SK-N-SH treated with all-trans-retinoic acid at 6 μM for 48 hours (cell line): ENCODE data around the gene EAF1.
"Not testable (repeated sequence)": the region's sequence is repeated elsewhere in the genome, so short reads cannot be mapped to it uniquely, and the experiment has no call there.

Source experiments
- ATAC-seq: fragments of 200-7000 bp; cut with Tn5 transposase; 3 replicates; pipeline ENCODE4 v1.9.1; 2020; ENCODE audit warnings: mild to moderate bottlenecking, moderate library complexity
- BACH2 ChIP-seq: fragments of 250-450 bp; sonication (Bioruptor Pico); IDR thresholded peaks from 2 replicates; pipeline ENCODE4 v1.9.0; 2021; ENCODE audit warnings: mild to moderate bottlenecking, borderline replicate concordance
- CREB5 ChIP-seq: fragments of 250-450 bp; sonication (Bioruptor Pico); IDR thresholded peaks from 2 replicates; pipeline ENCODE4 v1.5.1; 2020; ENCODE audit warnings: low read depth, mild to moderate bottlenecking, moderate library complexity
- CSDC2 ChIP-seq: fragments of 250-450 bp; sonication (Bioruptor Pico); IDR thresholded peaks from 2 replicates; pipeline ENCODE4 v1.5.0; 2020; ENCODE audit warnings: mild to moderate bottlenecking, moderate library complexity
- CSRNP3 ChIP-seq: fragments of 250-450 bp; sonication (Bioruptor Pico); IDR thresholded peaks from 2 replicates; pipeline ENCODE4 v1.5.1; 2021; ENCODE audit warnings: mild to moderate bottlenecking, moderate library complexity
- GLIS3 ChIP-seq: fragments of 250-450 bp; sonication (Bioruptor Pico); IDR thresholded peaks from 2 replicates; pipeline ENCODE4 v1.5.0; 2020; ENCODE audit warnings: mild to moderate bottlenecking, moderate library complexity
- ISL1 ChIP-seq: fragments of 250-450 bp; sonication (Bioruptor Pico); IDR thresholded peaks from 2 replicates; pipeline ENCODE4 v2.1.2; 2022; ENCODE audit warnings: mild to moderate bottlenecking, moderate library complexity
- OSR1 ChIP-seq: fragments of 250-450 bp; sonication (Bioruptor Pico); IDR thresholded peaks from 2 replicates; pipeline ENCODE4 v1.8.0; 2022; ENCODE audit warnings: moderate library complexity, mild to moderate bottlenecking, inconsistent platforms
- PATZ1 ChIP-seq: fragments of 250-450 bp; sonication (Bioruptor Pico); IDR thresholded peaks from 2 replicates; pipeline ENCODE4 v1.8.0; 2020; ENCODE audit warnings: mild to moderate bottlenecking, moderate library complexity, borderline replicate concordance
- PPARA ChIP-seq: fragments of 250-450 bp; sonication (Bioruptor Pico); IDR thresholded peaks from 2 replicates; pipeline ENCODE4 v1.5.0; 2020; ENCODE audit warnings: mild to moderate bottlenecking, borderline replicate concordance
- RARB ChIP-seq: fragments of 250-450 bp; sonication (Bioruptor Pico); IDR thresholded peaks from 2 replicates; pipeline ENCODE4 v1.8.0; 2021; ENCODE audit warnings: mild to moderate bottlenecking, moderate library complexity
- SNAI2 ChIP-seq: fragments of 250-450 bp; sonication (Bioruptor Pico); IDR thresholded peaks from 2 replicates; pipeline ENCODE4 v1.5.0; 2020; ENCODE audit warnings: mild to moderate bottlenecking, moderate library complexity
- TCF4 ChIP-seq: fragments of 250-450 bp; sonication (Bioruptor Pico); IDR thresholded peaks from 2 replicates; pipeline ENCODE4 v1.8.0; 2021; ENCODE audit warnings: mild to moderate bottlenecking, moderate library complexity, borderline replicate concordance
- TOX ChIP-seq: fragments of 250-450 bp; sonication (Bioruptor Pico); IDR thresholded peaks from 2 replicates; pipeline ENCODE4 v1.8.0; 2021; ENCODE audit warnings: mild to moderate bottlenecking, moderate library complexity, borderline replicate concordance
- ZC3H10 ChIP-seq: fragments of 250-450 bp; sonication (Bioruptor Pico); IDR thresholded peaks from 2 replicates; pipeline ENCODE4 v1.5.1; 2021; ENCODE audit warnings: mild to moderate bottlenecking, moderate library complexity
- ZFP3 ChIP-seq: fragments of 250-450 bp; sonication (Bioruptor Pico); IDR thresholded peaks from 2 replicates; pipeline ENCODE4 v1.5.0; 2020; ENCODE audit warnings: mild to moderate bottlenecking, moderate library complexity
- ZFP30 ChIP-seq: fragments of 450-650 bp; formaldehyde crosslinking; IDR thresholded peaks from 2 replicates; pipeline ENCODE4 v1.5.0; 2022; ENCODE audit warnings: mild to moderate bottlenecking, moderate library complexity
- ZNF565 ChIP-seq: fragments of 450-650 bp; formaldehyde crosslinking; conservative IDR thresholded peaks from 2 replicates; pipeline ENCODE4 v1.5.0; 2020; ENCODE audit warnings: low read depth, mild to moderate bottlenecking, moderate library complexity
- ZNF70 ChIP-seq: fragments of 450-650 bp; formaldehyde crosslinking; IDR thresholded peaks from 2 replicates; pipeline ENCODE4 v1.5.0; 2020; ENCODE audit warnings: mild to moderate bottlenecking, moderate library complexity
- ZNF8 ChIP-seq: fragments of 450-650 bp; formaldehyde crosslinking; IDR thresholded peaks from 2 replicates; pipeline ENCODE4 v1.5.0; 2020; ENCODE audit warnings: mild to moderate bottlenecking, moderate library complexity
- TF ChIP-seq, protein P1 (sequence below): fragments of 250-450 bp; sonication (Bioruptor Pico); IDR thresholded peaks from 2 replicates; pipeline ENCODE4 v1.5.0; 2020; ENCODE audit warnings: mild to moderate bottlenecking, moderate library complexity
- TF ChIP-seq, protein P2 (sequence below): fragments of 250-450 bp; sonication (Bioruptor Pico); IDR thresholded peaks from 2 replicates; pipeline ENCODE4 v1.8.0; 2021; ENCODE audit warnings: low read depth, mild to moderate bottlenecking, moderate library complexity, borderline replicate concordance

Gene EAF1

GRCh38 chr3:15385901-15386653 lies 41.3 kb upstream of the EAF1 start:
- TF ChIP-seq ZNF8 (CRISPR knock-in tag), result no peak
- no peak for TF ChIP-seq CSRNP3 (CRISPR knock-in tag)
- TF ChIP-seq BACH2 (CRISPR knock-in tag), result no peak
- TF ChIP-seq SNAI2 (CRISPR knock-in tag), result no peak
- no peak for TF ChIP-seq ZNF565 (CRISPR knock-in tag)
- TF ChIP-seq ZFP3 (CRISPR knock-in tag), result no peak
- no peak for TF ChIP-seq TCF4 (CRISPR knock-in tag)
- TF ChIP-seq ZFP30 (CRISPR knock-in tag), result no peak
- no peak for TF ChIP-seq CSDC2 (CRISPR knock-in tag)
- no peak for TF ChIP-seq RARB
- TF ChIP-seq ZC3H10 (CRISPR knock-in tag), result no peak
- no peak for TF ChIP-seq CREB5
- no peak for ATAC-seq

DNA sequence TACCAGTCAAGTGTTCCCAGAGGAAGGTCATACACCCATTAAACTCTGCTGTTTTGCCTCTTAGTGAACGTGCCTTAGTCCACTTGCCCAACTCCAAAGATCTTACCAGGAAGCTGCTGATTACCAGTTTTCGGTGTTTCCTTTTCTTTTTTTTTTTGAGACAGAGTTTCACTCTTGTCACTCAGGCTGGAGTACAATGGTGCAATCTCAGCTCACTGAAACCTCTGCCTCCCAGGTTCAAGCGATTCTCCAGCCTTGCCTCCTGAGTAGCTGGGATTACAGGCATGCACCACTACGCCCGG lies 40.8 kb upstream of the EAF1 start:
- not testable (repeated sequence) for ATAC-seq

- peak; percentile 39; the same call in 1 of the 2 replicates for TF ChIP-seq ZFP3 (CRISPR knock-in tag)
- TF ChIP-seq CREB5, result peak; percentile 43; the same call in 1 of the 2 replicates
- TF ChIP-seq ISL1 (CRISPR knock-in tag), result peak; percentile 64
- TF ChIP-seq, protein P1, sequence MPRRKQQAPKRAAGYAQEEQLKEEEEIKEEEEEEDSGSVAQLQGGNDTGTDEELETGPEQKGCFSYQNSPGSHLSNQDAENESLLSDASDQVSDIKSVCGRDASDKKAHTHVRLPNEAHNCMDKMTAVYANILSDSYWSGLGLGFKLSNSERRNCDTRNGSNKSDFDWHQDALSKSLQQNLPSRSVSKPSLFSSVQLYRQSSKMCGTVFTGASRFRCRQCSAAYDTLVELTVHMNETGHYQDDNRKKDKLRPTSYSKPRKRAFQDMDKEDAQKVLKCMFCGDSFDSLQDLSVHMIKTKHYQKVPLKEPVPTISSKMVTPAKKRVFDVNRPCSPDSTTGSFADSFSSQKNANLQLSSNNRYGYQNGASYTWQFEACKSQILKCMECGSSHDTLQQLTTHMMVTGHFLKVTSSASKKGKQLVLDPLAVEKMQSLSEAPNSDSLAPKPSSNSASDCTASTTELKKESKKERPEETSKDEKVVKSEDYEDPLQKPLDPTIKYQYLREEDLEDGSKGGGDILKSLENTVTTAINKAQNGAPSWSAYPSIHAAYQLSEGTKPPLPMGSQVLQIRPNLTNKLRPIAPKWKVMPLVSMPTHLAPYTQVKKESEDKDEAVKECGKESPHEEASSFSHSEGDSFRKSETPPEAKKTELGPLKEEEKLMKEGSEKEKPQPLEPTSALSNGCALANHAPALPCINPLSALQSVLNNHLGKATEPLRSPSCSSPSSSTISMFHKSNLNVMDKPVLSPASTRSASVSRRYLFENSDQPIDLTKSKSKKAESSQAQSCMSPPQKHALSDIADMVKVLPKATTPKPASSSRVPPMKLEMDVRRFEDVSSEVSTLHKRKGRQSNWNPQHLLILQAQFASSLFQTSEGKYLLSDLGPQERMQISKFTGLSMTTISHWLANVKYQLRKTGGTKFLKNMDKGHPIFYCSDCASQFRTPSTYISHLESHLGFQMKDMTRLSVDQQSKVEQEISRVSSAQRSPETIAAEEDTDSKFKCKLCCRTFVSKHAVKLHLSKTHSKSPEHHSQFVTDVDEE (CRISPR knock-in tag), result no peak
- ATAC-seq, result peak; percentile 42
Observed at GRCh38 chr3:15387171-15387581, 40.2 kb upstream of the EAF1 start.

DNA sequence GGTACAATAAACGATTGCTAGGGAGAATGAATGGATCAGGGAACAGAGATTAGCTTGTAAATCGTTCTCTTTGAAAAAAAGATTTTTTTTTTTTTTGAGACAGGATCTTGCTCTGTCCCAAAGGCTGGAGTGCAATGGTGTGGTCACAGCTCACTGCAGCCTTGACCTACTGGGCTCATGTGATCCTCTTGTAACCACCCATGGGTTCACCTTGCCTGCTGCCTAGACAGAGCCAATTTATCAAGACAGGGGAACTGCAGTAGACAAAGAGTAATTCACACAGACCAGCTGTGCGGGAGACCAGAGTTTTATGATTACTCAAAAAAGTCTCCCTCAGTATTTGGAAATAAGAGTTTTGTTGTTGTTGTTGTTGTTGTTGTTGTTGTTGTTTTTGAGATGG lies 39.7 kb upstream of the EAF1 start:
- ATAC-seq, result peak; percentile 28; the same call in 2 of the 3 replicates
- TF ChIP-seq TOX (CRISPR knock-in tag), result no peak
- TF ChIP-seq PPARA (CRISPR knock-in tag), result no peak
- TF ChIP-seq, protein P2, sequence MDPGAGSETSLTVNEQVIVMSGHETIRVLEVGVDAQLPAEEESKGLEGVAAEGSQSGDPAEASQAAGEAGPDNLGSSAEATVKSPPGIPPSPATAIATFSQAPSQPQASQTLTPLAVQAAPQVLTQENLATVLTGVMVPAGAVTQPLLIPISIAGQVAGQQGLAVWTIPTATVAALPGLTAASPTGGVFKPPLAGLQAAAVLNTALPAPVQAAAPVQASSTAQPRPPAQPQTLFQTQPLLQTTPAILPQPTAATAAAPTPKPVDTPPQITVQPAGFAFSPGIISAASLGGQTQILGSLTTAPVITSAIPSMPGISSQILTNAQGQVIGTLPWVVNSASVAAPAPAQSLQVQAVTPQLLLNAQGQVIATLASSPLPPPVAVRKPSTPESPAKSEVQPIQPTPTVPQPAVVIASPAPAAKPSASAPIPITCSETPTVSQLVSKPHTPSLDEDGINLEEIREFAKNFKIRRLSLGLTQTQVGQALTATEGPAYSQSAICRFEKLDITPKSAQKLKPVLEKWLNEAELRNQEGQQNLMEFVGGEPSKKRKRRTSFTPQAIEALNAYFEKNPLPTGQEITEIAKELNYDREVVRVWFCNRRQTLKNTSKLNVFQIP (CRISPR knock-in tag), result no peak
- no peak for TF ChIP-seq TCF4 (CRISPR knock-in tag)
- no peak for TF ChIP-seq OSR1 (CRISPR knock-in tag)
- no peak for TF ChIP-seq ISL1 (CRISPR knock-in tag)
- TF ChIP-seq, protein P1 (CRISPR knock-in tag), result no peak
- TF ChIP-seq ZFP30 (CRISPR knock-in tag), result no peak
- no peak for TF ChIP-seq GLIS3 (CRISPR knock-in tag)
- TF ChIP-seq PATZ1 (CRISPR knock-in tag), result no peak
- no peak for TF ChIP-seq ZNF565 (CRISPR knock-in tag)
- TF ChIP-seq ZC3H10 (CRISPR knock-in tag), result no peak
- TF ChIP-seq CREB5, result no peak
- TF ChIP-seq ZNF70, result no peak
